CD4-positive, alpha-beta T cell (primary cell): ENCODE results near the gene PPP1R1B. TPM values are rescaled to one million over a fixed set of nuclear protein-coding genes. Genes with fewer than 3 reads are reported as not detected.

Experiments
- ATAC-seq: fragments of 200-7000 bp; cut with Tn5 transposase; one replicate; pipeline ENCODE4 v1.10.0; 2022; ENCODE audit warnings: mild to moderate bottlenecking; ENCODE audit not compliant: poor library complexity
- CTCF ChIA-PET: fragments of 350-600 bp; sonication (Branson Sonifier 250); formaldehyde crosslinking; loops from one replicate; lab custom pipeline; 2021; ENCODE audit warnings: antibody characterized with exemption, inconsistent platforms; lab: Charles Lee
- POLR2A ChIA-PET: fragments of 350-600 bp; sonication (Branson Sonifier 250); formaldehyde crosslinking; loops from one replicate; lab custom pipeline; 2021; ENCODE audit warnings: antibody characterized with exemption, inconsistent platforms; lab: Charles Lee
- DNase-seq, 14 experiments: peaks; one replicate each; pipeline ENCODE4 v3.0.0-alpha.2; 2013 to 2020; ENCODE audit warnings: mixed read lengths in 2 of 14
- H3K27ac ChIP-seq, 2 donors: one replicate each; pipeline versions ENCODE4 v1.5.1 to v1.7.0; 2013; ENCODE audit warnings: low read length in 2 of 2, low read depth in 1 of 2, mild to moderate bottlenecking in 1 of 2
- H3K27me3 ChIP-seq, 2 experiments: 1 replicate in 1 of 2; 2 replicates in 1 of 2; pipeline versions ENCODE4 v1.6.1 to v1.7.0; 2013; ENCODE audit warnings: low read length in 2 of 2, control low read depth in 1 of 2, mild to moderate bottlenecking in 1 of 2, moderate library complexity in 1 of 2; ENCODE audit not compliant: insufficient read depth in 2 of 2, control insufficient read depth in 1 of 2
- H3K36me3 ChIP-seq: one replicate; pipeline ENCODE4 v1.6.1; 2013; ENCODE audit warnings: low read length, control low read depth; ENCODE audit not compliant: insufficient read depth
- H3K4me1 ChIP-seq: one replicate; pipeline ENCODE4 v1.6.1; 2013; ENCODE audit warnings: low read length, control low read depth; ENCODE audit not compliant: insufficient read depth
- H3K4me3 ChIP-seq: one replicate; pipeline ENCODE4 v1.5.1; 2013; ENCODE audit warnings: mild to moderate bottlenecking, low read length, moderate library complexity
- H3K9me3 ChIP-seq, 2 experiments: 1 replicate in 1 of 2; 2 replicates in 1 of 2; pipeline versions ENCODE4 v1.6.1 to v1.7.0; 2013; ENCODE audit warnings: low read length in 2 of 2, mild to moderate bottlenecking in 2 of 2, control low read depth in 1 of 2, moderate library complexity in 1 of 2; ENCODE audit not compliant: control insufficient read depth in 1 of 2, insufficient read depth in 1 of 2
- H3K27ac Mint-ChIP-seq: one replicate; pipeline ENCODE4 v1.8.0; 2020; ENCODE audit warnings: mixed read lengths
- H3K27me3 Mint-ChIP-seq: one replicate; pipeline ENCODE4 v1.8.0; 2021; ENCODE audit warnings: mixed read lengths
- H3K36me3 Mint-ChIP-seq: one replicate; pipeline ENCODE4 v1.8.0; 2021; ENCODE audit warnings: low read depth, mixed read lengths
- H3K4me1 Mint-ChIP-seq: one replicate; pipeline ENCODE4 v1.8.0; 2021; ENCODE audit warnings: low read depth, mixed read lengths
- H3K4me3 Mint-ChIP-seq: one replicate; pipeline ENCODE4 v1.8.0; 2020; ENCODE audit warnings: mild to moderate bottlenecking, mixed read lengths
- H3K9me3 Mint-ChIP-seq: one replicate; pipeline ENCODE4 v1.8.0; 2020; ENCODE audit warnings: mixed read lengths
- CTCF ChIP-seq: fragments of 200-600 bp; IDR thresholded peaks from one replicate; pipeline ENCODE4 v1.8.0; 2022; ENCODE audit warnings: antibody characterized with exemption, mild to moderate bottlenecking
- intact Hi-C, 2 experiments: fragments of 100-400 bp; cut with DNase I in 1 of 2; cut with micrococcal nuclease in 1 of 2; formaldehyde crosslinking; loops; one replicate each; pipeline versions ENCODE4 v1.15.1 to v1.9.0; 2023 to 2025; cut with DNase I, micrococcal nuclease
- total RNA-seq, 174 experiments: library from RNA in 2 of 174; stranded (reverse) in 2 of 174; gene quantifications; one replicate each; pipeline ENCODE4 v1.2.3 and lab custom pipeline; 2021 to 2026

Gene PPP1R1B
- total RNA-seq, 2 experiments from 2014 or later = 0.25 TPM; not detected in 1

- H3K27ac ChIP-seq = no peak overlapping the region
- CTCF ChIA-PET = interaction anchor here (0.5 to 5.7 kb wide), 4 partner anchors 11 to 19 kb away, joined by 3 to 65 read pairs (median 5); no protein-coding TSS in a partner anchor
- POLR2A ChIA-PET = no interaction called here
- peak; percentile 83 for TF ChIP-seq CTCF
- no peak overlapping the region for H3K4me3 ChIP-seq
- peaks cover 55% of the 10 kb centered on the region for H3K4me1 ChIP-seq
- peaks cover 0 to 5% of the 10 kb centered on the region in 2 experiments for H3K27me3 ChIP-seq
- Mint-ChIP-seq H3K27me3 (peaks cover 11% of the 10 kb centered on the region), H3K36me3 (peaks cover 10% of the 10 kb centered on the region), H3K4me3 (peak overlapping the region; percentile 53), H3K4me1 (peaks cover 56% of the 10 kb centered on the region), H3K9me3 (no peaks in the 10 kb centered on the region), H3K27ac (peak overlapping the region; percentile 19)
- ATAC-seq (no peak), DNase-seq (peak in 3 of 14 experiments; percentile 54 to 67 (median 66))
- no peaks in the 10 kb centered on the region for H3K9me3 ChIP-seq
- H3K36me3 ChIP-seq = no peaks in the 10 kb centered on the region
- intact Hi-C loops = loop anchor here (1.0 to 10.0 kb wide), 2 partner anchors 12 to 320 kb away; no protein-coding TSS in a partner anchor
These were observed 7.7 kb downstream of the PPP1R1B start for GRCh38 chr17:39634384-39634871.

DNA sequence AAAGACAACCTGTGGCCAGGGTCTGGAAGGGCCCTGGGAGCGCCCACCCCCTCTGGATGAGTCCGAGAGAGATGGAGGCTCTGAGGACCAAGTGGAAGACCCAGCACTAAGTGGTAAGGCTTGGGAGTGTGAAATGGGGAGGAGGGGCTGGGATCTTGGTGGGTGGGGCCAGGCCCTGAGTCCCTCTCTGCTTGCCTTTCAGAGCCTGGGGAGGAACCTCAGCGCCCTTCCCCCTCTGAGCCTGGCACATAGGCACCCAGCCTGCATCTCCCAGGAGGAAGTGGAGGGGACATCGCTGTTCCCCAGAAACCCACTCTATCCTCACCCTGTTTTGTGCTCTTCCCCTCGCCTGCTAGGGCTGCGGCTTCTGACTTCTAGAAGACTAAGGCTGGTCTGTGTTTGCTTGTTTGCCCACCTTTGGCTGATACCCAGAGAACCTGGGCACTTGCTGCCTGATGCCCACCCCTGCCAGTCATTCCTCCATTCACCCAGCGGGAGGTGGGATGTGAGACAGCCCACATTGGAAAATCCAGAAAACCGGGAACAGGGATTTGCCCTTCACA is 8.9 kb downstream of the PPP1R1B start:
- Mint-ChIP-seq H3K4me3 (peak overlapping the region; percentile 97), H3K9me3 (no peaks in the 10 kb centered on the region), H3K4me1 (peaks cover 68% of the 10 kb centered on the region), H3K27me3 (peaks cover 11% of the 10 kb centered on the region), H3K36me3 (peaks cover 10% of the 10 kb centered on the region), H3K27ac (peak overlapping the region; percentile 91)
- POLR2A ChIA-PET = interaction anchor here (1.2 kb wide), 1 partner anchor 174 kb away, joined by 3 read pairs; the partner anchor contains the start of gene CDK12
- Histone ChIP-seq H3K4me3 (no peak overlapping the region), H3K27ac (no peak overlapping the region), H3K4me1 (peaks cover 68% of the 10 kb centered on the region), H3K36me3 (no peaks in the 10 kb centered on the region), H3K27me3 (peaks cover 0 to 5% of the 10 kb centered on the region in 2 experiments), H3K9me3 (no peaks in the 10 kb centered on the region)
- CTCF ChIA-PET = interaction anchor here (1.3 to 5.7 kb wide), 4 partner anchors 13 to 18 kb away, joined by 7 to 65 read pairs (median 38); no protein-coding TSS in a partner anchor
- TF ChIP-seq CTCF = no peak
- ATAC-seq (no peak), DNase-seq (no peak)
- intact Hi-C loops = loop anchor here (2.0 to 10.0 kb wide), 5 partner anchors 13 to 345 kb away; partner anchors contain the start of genes PGAP3 (in 1 of the 2) and PSMD3 (in 1 of the 2)

DNA sequence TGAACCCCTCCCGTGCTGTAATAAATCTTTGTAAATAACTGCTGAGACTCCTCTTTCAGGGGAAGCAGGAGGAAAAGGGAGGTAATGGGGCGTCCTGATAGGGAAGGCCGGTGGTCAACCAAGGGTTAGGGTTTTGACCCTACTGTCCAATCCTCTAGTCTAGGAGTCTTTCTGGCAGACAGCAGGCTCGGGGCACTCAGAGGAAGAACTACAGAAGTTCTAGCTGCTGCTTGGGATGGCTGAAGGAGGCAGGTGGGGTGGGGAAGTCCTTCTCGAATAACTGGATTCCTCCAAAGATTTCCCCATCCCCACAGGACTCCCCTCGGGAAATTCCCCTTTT is 9.8 kb downstream of the PPP1R1B start:
- no peaks in the 10 kb centered on the region for H3K9me3 ChIP-seq
- Mint-ChIP-seq H3K4me1 (peaks cover 69% of the 10 kb centered on the region), H3K27me3 (peaks cover 4% of the 10 kb centered on the region), H3K4me3 (peak overlapping the region; percentile 97), H3K27ac (peak overlapping the region; percentile 91), H3K9me3 (no peaks in the 10 kb centered on the region), H3K36me3 (peaks cover 12% of the 10 kb centered on the region)
- DNase-seq = no peak
- no peaks in the 10 kb centered on the region for H3K36me3 ChIP-seq
- H3K27me3 ChIP-seq = peaks cover 0 to 3% of the 10 kb centered on the region in 2 experiments
- TF ChIP-seq CTCF = no peak
- ChIA-PET POLR2A (interaction anchor here (0.9 to 1.2 kb wide), 2 partner anchors 14 to 175 kb away, joined by 3 to 4 read pairs; partner anchors contain the start of gene CDK12), CTCF (interaction anchor here (2.8 to 4.7 kb wide), 2 partner anchors 14 to 18 kb away, joined by 17 to 58 read pairs; no protein-coding TSS in a partner anchor)
- H3K4me1 ChIP-seq = peaks cover 71% of the 10 kb centered on the region
- H3K27ac ChIP-seq = peak overlapping the region; percentile 92 to 94
- intact Hi-C loops = loop anchor here (2.0 to 10.0 kb wide), 5 partner anchors 14 to 344 kb away; partner anchors contain the start of genes PGAP3 (in 1 of the 2) and PSMD3 (in 1 of the 2)
- ATAC-seq = peak; percentile 14
- H3K4me3 ChIP-seq = peak overlapping the region; percentile 94
